NCI-H2171 (cell line): ENCODE measurements around the gene S100A6.
"Not testable (repeated sequence)": the region's sequence is repeated elsewhere in the genome, so short reads cannot be mapped to it uniquely, and the experiment has no call there.

Source experiments
- DNase-seq: peaks from one replicate; lab custom pipeline; 2025; lab: John Stamatoyannopoulos, UW

The S100A6 gene

GRCh38 chr1:153563991-153564390 is 28.2 kb upstream of the S100A6 start:
- no peak for DNase-seq

- no peak for DNase-seq
These were observed 27.7 kb upstream of the S100A6 start for GRCh38 chr1:153563483-153563901.

GRCh38 chr1:153562021-153562420 is 26.2 kb upstream of the S100A6 start:
- DNase-seq = not testable (repeated sequence)

GRCh38 chr1:153561466-153561985 is 25.7 kb upstream of the S100A6 start:
- no peak for DNase-seq

GRCh38 chr1:153560771-153561465 is 25.1 kb upstream of the S100A6 start:
- no peak for DNase-seq

GRCh38 chr1:153560241-153560640 is 24.4 kb upstream of the S100A6 start:
- no peak for DNase-seq

- DNase-seq = no peak
These were observed 22.1 kb upstream of the S100A6 start for GRCh38 chr1:153557877-153558276.

GRCh38 chr1:153556348-153556747 is 20.6 kb upstream of the S100A6 start:
- DNase-seq = no peak

GRCh38 chr1:153553830-153554541 is 18.2 kb upstream of the S100A6 start:
- no peak for DNase-seq

- DNase-seq = no peak
These were observed 17.3 kb upstream of the S100A6 start for GRCh38 chr1:153553096-153553495.

GRCh38 chr1:153552335-153552734 is 16.5 kb upstream of the S100A6 start:
- no peak for DNase-seq

- DNase-seq = no peak
These were observed 15.2 kb upstream of the S100A6 start for GRCh38 chr1:153550827-153551500.

- DNase-seq = no peak
These were observed 14.6 kb upstream of the S100A6 start for GRCh38 chr1:153550398-153550758.

GRCh38 chr1:153549741-153550397 is 14.1 kb upstream of the S100A6 start:
- DNase-seq = no peak

GRCh38 chr1:153548722-153549688 is 13.2 kb upstream of the S100A6 start, which contains the start of gene S100A3:
Gene S100A3 (minus strand): TSS chr1:153549258. CDS start chr1:153548485, 773 bp downstream.
- no peak for DNase-seq

- no peak for DNase-seq
These were observed 12.1 kb upstream of the S100A6 start for GRCh38 chr1:153547560-153548551.

- DNase-seq = no peak
These were observed 11.2 kb upstream of the S100A6 start for GRCh38 chr1:153546796-153547559.

- no peak for DNase-seq
These were observed 10.6 kb upstream of the S100A6 start for GRCh38 chr1:153546371-153546770.
